ENCODE data around the gene POLDIP2. TPM values are rescaled to one million over a fixed set of nuclear protein-coding genes. Genes with fewer than 3 reads are reported as not detected.

The POLDIP2 gene
- total and polyA plus RNA-seq, 2 donors (not counting 3 experiments of a cell fraction or from before 2014, with no cell fraction given): 82.6 to 85.2 TPM

- Histone ChIP-seq H3K4me3 (replicated peaks in 1 of 3; ENCODE audit: insufficient read depth in 1 of 3, low read depth in 1 of 3, low read length in 3 of 3) (no peak overlapping the region), H3K4me2 (ENCODE audit: insufficient read depth, low read length) (no peak overlapping the region), H3K4me1 (ENCODE audit: control insufficient read depth, extremely low read depth, insufficient read depth, low read length) (peaks cover 9% of the 10 kb centered on the region), H3K9me1 (replicated peaks; ENCODE audit: control insufficient read depth, extremely low read depth, insufficient read depth, low read length) (no peaks in the 10 kb centered on the region), H3K9ac (replicated peaks; ENCODE audit: extremely low read depth, insufficient read depth, low read length) (no peak overlapping the region), H3K9me3 (replicated peaks; ENCODE audit: control insufficient read depth, insufficient read depth, low read length) (no peaks in the 10 kb centered on the region), H3K27me3 (ENCODE audit: control insufficient read depth in 2 of 2, insufficient read depth in 2 of 2, low read length in 2 of 2) (peaks cover 0 to 2% of the 10 kb centered on the region in 2 experiments), H4K20me1 (replicated peaks; ENCODE audit: control insufficient read depth, extremely low read depth, insufficient read depth, low read length) (no peaks in the 10 kb centered on the region), H3K27ac (ENCODE audit: insufficient read depth, low read depth, low read length) (no peak overlapping the region), H3K79me2 (ENCODE audit: control insufficient read depth, insufficient read depth, low read length) (no peaks in the 10 kb centered on the region), H3K36me3 (ENCODE audit: control insufficient read depth in 2 of 2, extremely low read depth in 1 of 2, insufficient read depth in 2 of 2, low read length in 2 of 2) (no peaks in the 10 kb centered on the region), H2AFZ (ENCODE audit: low read depth, low read length) (no peak overlapping the region)
- POLR2A ChIA-PET: no interaction called here
- dilution Hi-C loops (cut with MboI; ENCODE audit: extremely low pct_ligation_motif_present, low sequenced_read_pairs) (no loop called here), intact Hi-C loops (cut with micrococcal nuclease) (no loop called here)
- DNase-seq (ENCODE audit: low read depth, low spot score): no peak
- CTCF ChIA-PET: interaction anchor here (1.9 to 5.1 kb wide), 2 partner anchors 13 to 21 kb away, joined by 6 to 34 read pairs; no protein-coding TSS in a partner anchor
- FAIRE-seq: no peak
- TF ChIP-seq EZH2 (IDR thresholded peaks at IDR 0.05; ENCODE audit: borderline replicate concordance, low read depth, low read length, severe bottlenecking) (no peak), MYC (IDR thresholded peaks at IDR 0.05; ENCODE audit: low read depth, low read length) (no peak), FOS (IDR thresholded peaks at IDR 0.05; ENCODE audit: borderline replicate concordance, insufficient read depth, low read length) (no peak), GATA2 (IDR thresholded peaks at IDR 0.05; ENCODE audit: insufficient read depth, insufficient read length, low read depth, low read length) (no peak), POLR2A (IDR thresholded peaks at IDR 0.05; ENCODE audit: low read depth, low read length) (no peak), CTCF (IDR thresholded peaks at IDR 0.05; ENCODE audit: extremely low read depth in 1 of 2, insufficient read depth in 1 of 2, low read depth in 1 of 2, low read length in 2 of 2) (no peak)
- BruUV-seq (replicated peaks): no TSS peak
Observed at GRCh38 chr17:28404007-28404406, 46.7 kb upstream of the POLDIP2 start.

GRCh38 chr17:28402844-28403243 lies 45.5 kb upstream of the POLDIP2 start:
- Histone ChIP-seq H3K79me2 (ENCODE audit: control insufficient read depth, insufficient read depth, low read length) (no peaks in the 10 kb centered on the region), H3K9ac (replicated peaks; ENCODE audit: extremely low read depth, insufficient read depth, low read length) (no peak overlapping the region), H3K4me2 (ENCODE audit: insufficient read depth, low read length) (no peak overlapping the region), H3K4me1 (ENCODE audit: control insufficient read depth, extremely low read depth, insufficient read depth, low read length) (peaks cover 9% of the 10 kb centered on the region), H3K9me3 (replicated peaks; ENCODE audit: control insufficient read depth, insufficient read depth, low read length) (no peaks in the 10 kb centered on the region), H3K36me3 (ENCODE audit: control insufficient read depth in 2 of 2, extremely low read depth in 1 of 2, insufficient read depth in 2 of 2, low read length in 2 of 2) (no peaks in the 10 kb centered on the region), H4K20me1 (replicated peaks; ENCODE audit: control insufficient read depth, extremely low read depth, insufficient read depth, low read length) (no peaks in the 10 kb centered on the region), H3K4me3 (replicated peaks in 1 of 3; ENCODE audit: insufficient read depth in 1 of 3, low read depth in 1 of 3, low read length in 3 of 3) (no peak overlapping the region), H2AFZ (ENCODE audit: low read depth, low read length) (no peak overlapping the region), H3K9me1 (replicated peaks; ENCODE audit: control insufficient read depth, extremely low read depth, insufficient read depth, low read length) (no peaks in the 10 kb centered on the region), H3K27ac (ENCODE audit: insufficient read depth, low read depth, low read length) (no peak overlapping the region), H3K27me3 (ENCODE audit: control insufficient read depth in 2 of 2, insufficient read depth in 2 of 2, low read length in 2 of 2) (peaks cover 0 to 2% of the 10 kb centered on the region in 2 experiments)
- intact Hi-C loops (cut with micrococcal nuclease) (no loop called here), dilution Hi-C loops (cut with MboI; ENCODE audit: extremely low pct_ligation_motif_present, low sequenced_read_pairs) (no loop called here)
- TF ChIP-seq JUN (IDR thresholded peaks at IDR 0.05; ENCODE audit: borderline replicate concordance, insufficient read depth, insufficient read length, low read depth) (no peak), FOS (IDR thresholded peaks at IDR 0.05; ENCODE audit: borderline replicate concordance, insufficient read depth, low read length) (no peak), POLR2A (IDR thresholded peaks at IDR 0.05; ENCODE audit: low read depth, low read length) (no peak), POLR2AphosphoS5 (IDR thresholded peaks at IDR 0.05; ENCODE audit: insufficient read depth, low read depth, low read length) (no peak), MAX (IDR thresholded peaks at IDR 0.05; ENCODE audit: insufficient read depth, insufficient read length) (no peak), CTCF (IDR thresholded peaks at IDR 0.05; ENCODE audit: extremely low read depth in 1 of 2, insufficient read depth in 1 of 2, low read depth in 1 of 2, low read length in 2 of 2) (no peak), MYC (IDR thresholded peaks at IDR 0.05; ENCODE audit: low read depth, low read length) (no peak), EZH2 (IDR thresholded peaks at IDR 0.05; ENCODE audit: borderline replicate concordance, low read depth, low read length, severe bottlenecking) (no peak), GATA2 (IDR thresholded peaks at IDR 0.05; ENCODE audit: insufficient read depth, insufficient read length, low read depth, low read length) (no peak)
- no peak for DNase-seq (ENCODE audit: low read depth, low spot score)
- BruUV-seq (replicated peaks): no TSS peak
- ChIA-PET POLR2A (no interaction called here), CTCF (no interaction called here)
- no peak for FAIRE-seq

Data from endothelial cell of umbilical vein (primary cell).